ENCODE measurements around the gene TTLL11. TPM values are rescaled to one million over a fixed set of nuclear protein-coding genes. Genes with fewer than 3 reads are reported as not detected.
A peak's percentile ranks its signal among the peaks of the same experiment; 100 is the strongest.
"Not testable (repeated sequence)": the region's sequence is repeated elsewhere in the genome, so short reads cannot be mapped to it uniquely, and the experiment has no call there.

TTLL11 gene
- total RNA-seq, 6 donors from 2014 or later = 6.8 to 18.9 (median 12.9) TPM

GRCh38 chr9:122075135-122076030 lies 17.7 kb downstream of the TTLL11 start:
- 75 to 77% methylated on average over 5 of the region's 5 CpGs for WGBS, 2 donors
- H3K27ac ChIP-seq = peak overlapping the region in 1 of 4 donors; percentile 14
- no peaks in the 10 kb centered on the region for H3K36me3 ChIP-seq
- DNase-seq = no peak
- H3K27me3 ChIP-seq = no peaks in the 10 kb centered on the region
- H3K9me3 ChIP-seq = no peaks in the 10 kb centered on the region
- H3K4me3 ChIP-seq = no peak overlapping the region
- peaks cover 0 to 5% (median 0%) of the 10 kb centered on the region in 4 donors for H3K4me1 ChIP-seq
- no peak for TF ChIP-seq CTCF (IDR thresholded peaks at IDR 0.05)
- no peak for ATAC-seq (ENCODE audit: low FRiP score in 2 of 2)

GRCh38 chr9:122071715-122072114 lies 21.4 kb downstream of the TTLL11 start:
- DNase-seq = no peak
- H3K4me3 ChIP-seq = no peak overlapping the region
- no peak for TF ChIP-seq CTCF (IDR thresholded peaks at IDR 0.05)
- TF ChIP-seq EP300 (IDR thresholded peaks at IDR 0.05) = no peak
- no peak for TF ChIP-seq POLR2A (IDR thresholded peaks at IDR 0.05)
- TF ChIP-seq POLR2AphosphoS5 (IDR thresholded peaks at IDR 0.05) = no peak
- H3K36me3 ChIP-seq = no peaks in the 10 kb centered on the region
- no peaks in the 10 kb centered on the region for H3K9me3 ChIP-seq
- no peaks in the 10 kb centered on the region for H3K27me3 ChIP-seq
- H3K27ac ChIP-seq = no peak overlapping the region
- 94 to 96% methylated on average over 3 of the region's 3 CpGs for WGBS, 2 donors
- peaks cover 0 to 5% (median 0%) of the 10 kb centered on the region in 4 donors for H3K4me1 ChIP-seq
- no peak for ATAC-seq (ENCODE audit: low FRiP score in 2 of 2)

GRCh38 chr9:122070728-122071515 lies 22.2 kb downstream of the TTLL11 start:
- no peaks in the 10 kb centered on the region for H3K9me3 ChIP-seq
- TF ChIP-seq EP300 (IDR thresholded peaks at IDR 0.05) = no peak
- WGBS, 2 donors = 84 to 90% methylated on average over 15 of the region's 15 CpGs

GRCh38 chr9:122066680-122067079 lies 26.4 kb downstream of the TTLL11 start:
- not testable (repeated sequence) for H3K27ac ChIP-seq; H3K4me3 ChIP-seq; H3K9me3 ChIP-seq; H3K4me1 ChIP-seq; H3K27me3 ChIP-seq; H3K36me3 ChIP-seq; ATAC-seq (ENCODE audit: low FRiP score in 2 of 2); DNase-seq
- WGBS, 2 donors = 91% methylated on average over 1 of the region's 1 CpG

More at GRCh38 chr9:122070728-122071515, 22.2 kb downstream of the TTLL11 start:
- Histone ChIP-seq H3K27me3 (no peaks in the 10 kb centered on the region), H3K36me3 (no peaks in the 10 kb centered on the region), H3K4me1 (peaks cover 0 to under 1% (median 0%) of the 10 kb centered on the region in 4 donors), H3K27ac (no peak overlapping the region), H3K4me3 (no peak overlapping the region)
- ATAC-seq (ENCODE audit: low FRiP score in 2 of 2) = no peak
- no peak for DNase-seq

GRCh38 chr9:122065923-122066629 lies 27.0 kb downstream of the TTLL11 start:
- no peaks in the 10 kb centered on the region for H3K9me3 ChIP-seq
- no peaks in the 10 kb centered on the region for H3K4me1 ChIP-seq
- no peaks in the 10 kb centered on the region for H3K36me3 ChIP-seq
- WGBS, 2 donors = 50 to 67% methylated on average over 2 of the region's 2 CpGs
- no peak overlapping the region for H3K4me3 ChIP-seq
- no peak overlapping the region for H3K27ac ChIP-seq
- ATAC-seq (ENCODE audit: low FRiP score in 2 of 2) (no peak), DNase-seq (no peak)
- no peaks in the 10 kb centered on the region for H3K27me3 ChIP-seq
- TF ChIP-seq EP300 (IDR thresholded peaks at IDR 0.05) = no peak

GRCh38 chr9:122060481-122060880 lies 32.6 kb downstream of the TTLL11 start:
- no peaks in the 10 kb centered on the region for H3K9me3 ChIP-seq
- H3K4me1 ChIP-seq = no peaks in the 10 kb centered on the region
- H3K27ac ChIP-seq = no peak overlapping the region
- DNase-seq (no peak), ATAC-seq (ENCODE audit: low FRiP score in 2 of 2) (no peak)
- TF ChIP-seq EP300 (IDR thresholded peaks at IDR 0.05) (no peak), POLR2AphosphoS5 (IDR thresholded peaks at IDR 0.05) (no peak), CTCF (IDR thresholded peaks at IDR 0.05) (no peak), POLR2A (IDR thresholded peaks at IDR 0.05) (no peak)
- H3K36me3 ChIP-seq = no peaks in the 10 kb centered on the region
- no peak overlapping the region for H3K4me3 ChIP-seq
- H3K27me3 ChIP-seq = no peaks in the 10 kb centered on the region
- WGBS, 2 donors = 82 to 87% methylated on average over 4 of the region's 4 CpGs

Measured in upper lobe of left lung (tissue), 6 donors.